ENCODE results near the gene CSNK1A1L.

The CSNK1A1L gene

DNA sequence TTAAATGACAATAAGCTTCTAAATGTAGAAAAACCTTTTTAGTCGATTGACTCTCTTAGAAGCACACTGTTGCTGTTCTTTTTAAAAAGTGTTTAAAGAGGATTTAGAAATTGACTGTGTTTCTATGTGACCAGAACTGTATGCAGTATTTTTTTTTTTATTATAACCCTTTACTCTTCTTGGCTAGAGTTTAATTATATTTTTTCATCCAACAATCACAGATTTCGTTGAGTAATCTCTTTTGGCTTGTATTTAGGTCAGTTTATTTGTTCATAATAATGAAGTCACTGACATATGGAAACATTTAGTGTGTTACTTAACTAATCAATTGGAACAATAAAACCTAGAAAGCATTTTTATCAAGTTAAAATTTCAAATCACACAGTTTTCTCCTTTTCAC lies 19.9 kb downstream of the CSNK1A1L start:
- Histone ChIP-seq H3K27me3 (ENCODE audit: insufficient read depth, low read depth, severe bottlenecking) (no peaks in the 10 kb centered on the region), H3K27ac (no peak overlapping the region), H3K36me3 (no peaks in the 10 kb centered on the region), H3K4me3 (ENCODE audit: low read depth, low read length) (no peak overlapping the region), H3K9me3 (ENCODE audit: severe bottlenecking) (no peaks in the 10 kb centered on the region)
- TF ChIP-seq, protein P1, sequence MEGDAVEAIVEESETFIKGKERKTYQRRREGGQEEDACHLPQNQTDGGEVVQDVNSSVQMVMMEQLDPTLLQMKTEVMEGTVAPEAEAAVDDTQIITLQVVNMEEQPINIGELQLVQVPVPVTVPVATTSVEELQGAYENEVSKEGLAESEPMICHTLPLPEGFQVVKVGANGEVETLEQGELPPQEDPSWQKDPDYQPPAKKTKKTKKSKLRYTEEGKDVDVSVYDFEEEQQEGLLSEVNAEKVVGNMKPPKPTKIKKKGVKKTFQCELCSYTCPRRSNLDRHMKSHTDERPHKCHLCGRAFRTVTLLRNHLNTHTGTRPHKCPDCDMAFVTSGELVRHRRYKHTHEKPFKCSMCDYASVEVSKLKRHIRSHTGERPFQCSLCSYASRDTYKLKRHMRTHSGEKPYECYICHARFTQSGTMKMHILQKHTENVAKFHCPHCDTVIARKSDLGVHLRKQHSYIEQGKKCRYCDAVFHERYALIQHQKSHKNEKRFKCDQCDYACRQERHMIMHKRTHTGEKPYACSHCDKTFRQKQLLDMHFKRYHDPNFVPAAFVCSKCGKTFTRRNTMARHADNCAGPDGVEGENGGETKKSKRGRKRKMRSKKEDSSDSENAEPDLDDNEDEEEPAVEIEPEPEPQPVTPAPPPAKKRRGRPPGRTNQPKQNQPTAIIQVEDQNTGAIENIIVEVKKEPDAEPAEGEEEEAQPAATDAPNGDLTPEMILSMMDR (IDR thresholded peaks at IDR 0.05; ENCODE audit: low read depth, low read length) = no peak
- no peak for DNase-seq

DNA sequence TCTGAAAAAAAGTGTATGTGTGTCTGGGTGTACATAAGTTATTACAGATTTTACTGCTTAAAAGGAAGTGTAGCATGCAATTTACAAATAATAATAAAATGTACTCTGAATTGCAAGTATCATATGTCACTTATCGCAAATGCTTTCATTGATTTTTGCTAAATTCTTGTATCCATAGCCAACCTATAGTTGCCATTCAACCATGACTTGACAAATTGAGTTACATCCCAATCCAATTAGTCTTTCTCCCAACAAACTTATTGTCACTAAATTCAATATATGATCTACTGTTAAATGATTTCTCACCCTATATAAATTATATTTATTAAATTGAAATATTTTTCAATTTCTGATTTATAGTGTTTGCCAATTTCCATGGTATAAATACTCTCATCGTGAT lies 28.6 kb downstream of the CSNK1A1L start:
- TF ChIP-seq, protein P1 (IDR thresholded peaks at IDR 0.05; ENCODE audit: low read depth, low read length) = no peak
- no peak overlapping the region for H3K27ac ChIP-seq
- no peak overlapping the region for H3K4me3 ChIP-seq (ENCODE audit: low read depth, low read length)
- DNase-seq = no peak
- H3K27me3 ChIP-seq (ENCODE audit: insufficient read depth, low read depth, severe bottlenecking) = no peaks in the 10 kb centered on the region
- no peaks in the 10 kb centered on the region for H3K36me3 ChIP-seq
- no peaks in the 10 kb centered on the region for H3K9me3 ChIP-seq (ENCODE audit: severe bottlenecking)

DNA sequence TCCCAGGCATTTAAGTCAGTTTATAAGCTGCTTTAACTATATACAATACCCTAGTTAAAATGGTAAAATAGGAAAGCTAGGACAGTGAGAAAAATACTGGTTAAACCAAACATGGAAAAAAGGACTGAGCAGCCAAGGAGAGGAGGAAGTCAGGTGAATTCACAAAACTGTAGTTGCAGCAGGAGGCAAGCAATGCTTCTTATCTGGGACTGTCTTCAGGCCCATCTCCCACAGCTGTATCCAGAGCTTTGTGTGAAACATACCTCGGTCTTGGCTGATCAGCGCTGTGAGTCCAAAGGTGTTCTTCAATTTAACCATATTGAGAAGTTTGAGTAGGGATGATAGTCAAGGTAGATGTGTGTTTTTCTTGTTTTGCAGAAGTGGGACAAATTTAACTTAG lies 30.3 kb downstream of the CSNK1A1L start:
- H3K36me3 ChIP-seq = no peaks in the 10 kb centered on the region
- no peaks in the 10 kb centered on the region for H3K27me3 ChIP-seq (ENCODE audit: insufficient read depth, low read depth, severe bottlenecking)
- DNase-seq = no peak
- no peak overlapping the region for H3K4me3 ChIP-seq (ENCODE audit: low read depth, low read length)
- no peak overlapping the region for H3K27ac ChIP-seq
- no peaks in the 10 kb centered on the region for H3K9me3 ChIP-seq (ENCODE audit: severe bottlenecking)
- TF ChIP-seq, protein P1 (IDR thresholded peaks at IDR 0.05; ENCODE audit: low read depth, low read length) = no peak

DNA sequence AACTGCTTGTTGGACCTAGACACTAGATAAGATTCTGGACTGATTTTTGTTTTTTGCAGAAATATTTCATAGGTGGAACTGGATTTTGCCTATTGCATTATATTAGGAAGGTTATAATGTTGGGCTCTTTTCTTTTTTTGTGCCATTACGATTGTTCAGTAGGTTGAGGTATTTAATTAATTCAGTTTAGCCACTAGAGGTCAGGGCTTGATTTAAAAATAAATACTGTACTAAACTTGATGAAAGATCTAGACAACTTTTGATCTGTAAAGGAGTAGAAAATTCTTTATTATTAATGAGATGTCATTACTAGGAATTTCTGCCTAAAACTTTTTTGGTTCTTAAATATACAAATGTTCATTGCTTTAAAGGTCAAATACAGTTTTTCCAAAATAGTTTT lies 30.8 kb downstream of the CSNK1A1L start:
- no peaks in the 10 kb centered on the region for H3K27me3 ChIP-seq (ENCODE audit: insufficient read depth, low read depth, severe bottlenecking)
- no peaks in the 10 kb centered on the region for H3K9me3 ChIP-seq (ENCODE audit: severe bottlenecking)
- TF ChIP-seq, protein P1 (IDR thresholded peaks at IDR 0.05; ENCODE audit: low read depth, low read length) = no peak
- no peak overlapping the region for H3K4me3 ChIP-seq (ENCODE audit: low read depth, low read length)
- no peak overlapping the region for H3K27ac ChIP-seq
- no peaks in the 10 kb centered on the region for H3K36me3 ChIP-seq
- DNase-seq = no peak

DNA sequence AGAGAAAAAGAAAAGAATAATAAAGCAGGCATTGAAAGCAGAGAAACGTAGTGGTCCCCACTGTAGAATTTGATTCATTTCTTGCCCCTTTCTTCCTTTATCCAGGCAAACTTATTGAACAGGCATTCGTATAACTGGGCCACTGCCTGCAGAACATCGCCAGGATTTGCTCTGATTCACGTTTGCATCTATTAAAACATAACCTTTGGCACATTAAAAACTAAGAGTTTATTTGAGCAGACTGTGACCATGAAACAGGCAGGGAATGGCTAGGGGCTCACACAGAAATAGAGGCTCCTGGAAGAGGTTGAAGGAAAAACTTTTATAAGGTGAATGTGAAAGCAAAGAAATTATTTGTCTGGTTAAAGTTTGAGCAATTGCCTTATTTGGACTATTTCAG lies 33.4 kb downstream of the CSNK1A1L start:
- TF ChIP-seq, protein P1 (IDR thresholded peaks at IDR 0.05; ENCODE audit: low read depth, low read length) = no peak

DNA sequence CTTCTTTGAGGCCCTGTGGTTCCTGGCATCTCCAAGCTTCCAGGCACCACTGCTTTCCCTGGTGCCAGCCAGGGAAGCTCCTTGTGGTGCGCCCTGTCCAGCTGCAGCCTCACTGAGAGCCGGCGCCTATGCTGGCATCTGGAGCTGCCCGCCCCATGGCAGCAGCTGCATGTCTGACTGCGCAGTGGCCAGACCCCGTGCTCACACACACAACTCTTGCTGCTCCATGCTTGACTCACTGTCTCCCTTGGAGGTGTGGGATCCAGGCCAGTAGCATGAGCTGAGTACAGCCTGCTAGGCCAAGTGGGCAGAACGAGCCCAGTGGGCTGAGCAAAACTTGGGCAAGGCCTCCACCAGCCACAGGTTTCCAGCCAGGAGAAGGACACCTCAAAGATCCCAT lies 34.5 kb downstream of the CSNK1A1L start:
- Histone ChIP-seq H3K36me3 (no peaks in the 10 kb centered on the region), H3K27me3 (ENCODE audit: insufficient read depth, low read depth, severe bottlenecking) (no peaks in the 10 kb centered on the region), H3K27ac (no peak overlapping the region), H3K4me3 (ENCODE audit: low read depth, low read length) (no peak overlapping the region), H3K9me3 (ENCODE audit: severe bottlenecking) (no peaks in the 10 kb centered on the region)
- TF ChIP-seq, protein P1 (IDR thresholded peaks at IDR 0.05; ENCODE audit: low read depth, low read length) = no peak
- DNase-seq = no peak

More for the DNA sequence above, 33.4 kb downstream of the CSNK1A1L start:
- no peak overlapping the region for H3K27ac ChIP-seq
- H3K4me3 ChIP-seq (ENCODE audit: low read depth, low read length) = no peak overlapping the region
- DNase-seq = no peak
- no peaks in the 10 kb centered on the region for H3K36me3 ChIP-seq
- no peaks in the 10 kb centered on the region for H3K9me3 ChIP-seq (ENCODE audit: severe bottlenecking)
- no peaks in the 10 kb centered on the region for H3K27me3 ChIP-seq (ENCODE audit: insufficient read depth, low read depth, severe bottlenecking)

Measured in WERI-Rb-1 (cell line).